ENCODE measurements around the gene LRP1B.
"Not testable (repeated sequence)": the region's sequence is repeated elsewhere in the genome, so short reads cannot be mapped to it uniquely, and the experiment has no call there.

The LRP1B gene

DNA sequence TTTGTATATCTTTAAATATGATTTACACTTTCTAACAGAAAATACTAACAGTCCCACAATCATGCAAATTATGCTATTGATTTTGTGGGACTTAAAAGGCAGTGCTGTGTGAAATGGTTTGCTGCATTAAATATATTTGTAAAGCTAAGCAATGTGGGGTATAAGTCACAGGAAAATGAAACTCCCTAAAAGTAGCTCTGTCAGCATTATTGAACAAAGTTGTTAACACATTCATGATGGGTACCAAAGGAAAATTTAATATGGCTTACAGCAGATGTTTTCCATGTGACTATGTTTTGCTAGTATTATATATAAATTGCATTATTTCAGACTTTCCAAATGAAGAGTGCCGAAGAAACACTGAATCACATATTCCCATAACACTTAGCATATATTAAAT, 1450.0 kb downstream of the LRP1B start:
- Mint-ChIP-seq H3K27ac (no peak overlapping the region), H3K27me3 (no peaks in the 10 kb centered on the region), H3K4me3 (no peak overlapping the region), H3K9me3 (no peaks in the 10 kb centered on the region), H3K36me3 (no peaks in the 10 kb centered on the region), H3K4me1 (no peaks in the 10 kb centered on the region)
- no peak for DNase-seq
- no peak for ATAC-seq (replicated peaks)

DNA sequence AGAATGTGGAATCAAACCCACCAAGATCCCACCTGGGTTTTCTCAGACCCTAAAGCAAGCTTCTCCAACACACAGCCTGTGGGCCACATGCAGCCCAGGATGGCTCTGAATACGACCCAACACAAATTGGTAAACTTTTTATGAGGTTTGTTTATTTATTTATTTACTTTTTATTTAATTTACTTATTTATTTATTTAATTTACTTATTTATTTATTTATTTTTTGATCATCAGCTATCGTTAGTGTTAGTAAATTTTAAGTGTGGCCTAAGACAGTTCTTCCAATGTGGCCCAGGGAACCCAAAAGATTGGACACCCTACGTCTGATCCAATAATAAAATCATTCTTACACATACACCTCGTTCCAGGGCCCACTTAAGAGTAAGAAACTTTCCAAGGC, 1451.1 kb downstream of the LRP1B start:
- no peak for DNase-seq
- Mint-ChIP-seq H3K9me3 (no peaks in the 10 kb centered on the region), H3K27me3 (no peaks in the 10 kb centered on the region), H3K27ac (no peak overlapping the region), H3K4me1 (no peaks in the 10 kb centered on the region), H3K36me3 (no peaks in the 10 kb centered on the region), H3K4me3 (no peak overlapping the region)
- ATAC-seq (replicated peaks) = no peak

DNA sequence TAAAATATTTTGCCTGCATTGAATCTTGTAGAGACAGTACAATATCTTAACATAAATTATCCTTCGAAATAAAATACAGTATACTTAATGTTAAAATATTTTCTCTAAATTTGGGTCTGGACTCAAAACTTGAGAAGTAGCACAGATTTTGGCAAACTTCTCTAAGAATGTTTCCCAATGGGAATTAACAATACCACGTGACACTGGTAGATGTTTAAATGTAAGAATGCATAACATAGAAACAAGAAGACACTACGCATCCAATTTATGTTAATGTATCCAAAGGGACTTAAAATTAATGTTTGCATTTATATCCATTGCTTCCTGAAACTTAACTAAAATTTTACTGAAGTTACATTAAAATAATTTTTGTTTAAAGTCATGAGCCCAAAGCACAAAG, 1460.9 kb downstream of the LRP1B start:
- DNase-seq (no peak), ATAC-seq (replicated peaks) (no peak)
- Mint-ChIP-seq H3K36me3 (no peaks in the 10 kb centered on the region), H3K27ac (no peak overlapping the region), H3K27me3 (no peaks in the 10 kb centered on the region), H3K4me3 (no peak overlapping the region), H3K9me3 (peaks cover 3 to 5% of the 10 kb centered on the region in 2 donors), H3K4me1 (no peaks in the 10 kb centered on the region)

DNA sequence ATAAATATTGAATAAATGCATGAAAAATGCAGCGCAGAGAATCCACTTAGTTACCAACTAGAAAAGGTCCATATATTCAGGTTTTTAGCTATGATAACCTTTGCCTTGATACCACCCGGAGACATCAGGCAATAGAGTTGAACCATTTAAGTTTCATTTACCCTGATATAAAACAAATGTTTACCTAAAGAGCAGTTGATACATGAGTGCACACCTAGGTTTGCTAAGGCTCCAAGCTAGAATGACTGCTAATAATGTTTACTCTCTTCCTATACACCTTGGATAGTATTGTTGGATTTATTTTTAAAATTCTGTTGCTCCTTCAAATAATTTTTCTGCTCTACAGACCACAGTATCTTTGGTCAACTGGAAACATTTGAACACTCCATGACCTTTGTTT, 1463.6 kb downstream of the LRP1B start:
- H3K4me3 Mint-ChIP-seq = no peak overlapping the region
- DNase-seq = no peak
- no peaks in the 10 kb centered on the region for H3K36me3 Mint-ChIP-seq
- peaks cover 3 to 5% of the 10 kb centered on the region in 2 donors for H3K9me3 Mint-ChIP-seq
- ATAC-seq (replicated peaks) = no peak
- no peak overlapping the region for H3K27ac Mint-ChIP-seq
- H3K4me1 Mint-ChIP-seq = no peaks in the 10 kb centered on the region
- no peaks in the 10 kb centered on the region for H3K27me3 Mint-ChIP-seq

DNA sequence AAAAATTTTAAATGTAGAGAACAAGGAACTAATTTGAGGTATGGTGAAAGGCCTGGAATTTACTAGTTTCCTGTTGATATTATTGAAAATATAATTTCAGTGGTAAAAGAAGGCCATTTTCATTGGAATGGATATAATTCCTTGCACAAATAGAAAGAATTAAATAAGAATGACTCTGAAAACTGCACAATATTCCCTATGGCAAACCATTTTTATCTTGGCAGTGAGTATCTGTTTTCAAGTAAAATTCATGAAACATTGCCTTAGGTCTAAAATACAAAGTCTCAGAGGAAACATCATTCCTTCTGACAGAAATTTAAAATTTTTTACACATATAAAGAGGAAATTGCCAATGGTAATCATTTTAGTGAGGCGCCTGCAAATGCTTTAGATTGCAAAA, 1468.3 kb downstream of the LRP1B start:
- ATAC-seq (replicated peaks) (no peak), DNase-seq (no peak)
- Mint-ChIP-seq H3K4me1 (no peaks in the 10 kb centered on the region), H3K4me3 (no peak overlapping the region), H3K36me3 (no peaks in the 10 kb centered on the region), H3K9me3 (no peaks in the 10 kb centered on the region), H3K27ac (no peak overlapping the region), H3K27me3 (no peaks in the 10 kb centered on the region)

DNA sequence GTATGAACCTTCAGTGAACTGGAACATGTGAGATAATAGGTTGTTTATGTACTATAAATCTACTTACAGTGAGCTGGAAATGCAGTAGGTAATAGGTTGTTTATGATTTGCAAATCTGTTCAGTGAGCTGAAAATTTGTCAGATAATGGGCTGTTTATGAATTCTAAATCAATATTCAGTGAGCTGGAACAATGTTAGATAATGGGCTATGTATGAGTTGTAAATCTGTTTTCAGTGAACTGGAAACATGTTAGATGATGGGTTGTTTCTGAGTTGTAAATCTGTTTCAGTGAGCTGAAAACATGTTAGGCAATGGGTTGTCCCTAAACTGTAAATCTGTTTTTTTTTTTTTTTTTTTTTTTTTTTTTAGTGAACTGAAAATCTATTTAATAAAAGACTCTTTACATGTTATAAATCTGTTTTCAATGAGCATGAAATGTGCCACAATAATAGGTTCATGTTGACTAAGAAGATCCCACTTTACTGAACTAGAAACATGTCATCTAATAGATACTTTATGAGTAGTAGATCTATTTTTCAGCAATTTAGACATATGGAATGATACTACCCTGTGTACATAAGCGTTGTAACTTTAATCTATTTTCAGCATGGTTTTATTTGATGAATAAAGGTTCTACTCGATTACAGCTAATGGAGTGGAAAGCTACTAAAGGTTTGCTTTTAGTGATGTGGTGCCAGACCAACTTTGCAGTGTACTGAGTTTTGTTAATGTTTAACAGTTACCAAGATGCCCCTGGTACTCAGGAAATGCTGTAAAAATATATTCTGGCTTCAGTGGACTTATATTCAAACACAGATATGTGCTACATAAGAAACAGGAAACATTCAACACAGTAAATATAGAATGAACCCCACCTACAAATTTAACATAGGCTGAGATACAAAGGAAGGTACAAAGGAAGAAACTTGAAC, 1471.8 kb downstream of the LRP1B start:
- Mint-ChIP-seq H3K4me1 (no peaks in the 10 kb centered on the region), H3K9me3 (no peaks in the 10 kb centered on the region), H3K27ac (no peak overlapping the region), H3K4me3 (no peak overlapping the region), H3K36me3 (no peaks in the 10 kb centered on the region), H3K27me3 (no peaks in the 10 kb centered on the region)
- ATAC-seq (replicated peaks) = no peak
- no peak for DNase-seq

DNA sequence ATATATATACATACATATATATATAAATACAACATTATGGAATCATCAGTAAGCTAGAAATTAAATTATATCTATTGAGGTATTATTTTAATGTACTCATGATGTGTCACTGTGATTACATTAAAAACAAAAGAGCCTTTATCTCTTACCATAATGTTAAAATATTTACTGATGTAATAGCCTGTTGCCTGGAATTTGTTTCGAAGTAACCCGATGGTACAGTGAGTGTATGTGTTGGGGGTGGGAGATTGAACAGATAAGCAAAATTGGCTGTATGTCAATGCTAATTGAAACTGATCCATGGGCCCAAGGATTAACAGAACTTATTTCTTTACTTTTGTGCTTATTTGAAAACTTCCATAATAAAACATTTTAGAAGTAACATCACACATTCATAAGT, 1473.2 kb downstream of the LRP1B start:
- DNase-seq (no peak), ATAC-seq (replicated peaks) (no peak)
- Mint-ChIP-seq H3K4me1 (no peaks in the 10 kb centered on the region), H3K9me3 (no peaks in the 10 kb centered on the region), H3K4me3 (no peak overlapping the region), H3K27me3 (no peaks in the 10 kb centered on the region), H3K27ac (no peak overlapping the region), H3K36me3 (no peaks in the 10 kb centered on the region)

DNA sequence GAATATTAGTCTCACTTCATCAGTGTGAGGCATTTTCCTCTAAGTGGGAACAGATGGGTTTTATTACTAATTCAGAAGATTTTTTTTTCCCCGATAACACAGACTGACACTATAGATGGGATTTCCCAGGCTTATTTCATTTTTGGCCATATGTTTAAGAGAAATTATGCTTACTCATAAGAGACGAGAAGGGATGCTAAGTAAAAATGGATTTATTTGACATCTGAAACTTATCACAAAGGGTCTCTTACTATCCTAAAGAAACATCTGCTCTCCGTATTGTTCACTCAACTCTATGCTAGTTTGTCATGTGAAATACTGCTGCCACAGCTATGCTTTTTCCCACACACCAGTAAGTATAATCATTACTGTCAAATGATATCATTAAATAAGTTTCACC, 1476.3 kb downstream of the LRP1B start:
- H3K4me1 Mint-ChIP-seq = no peaks in the 10 kb centered on the region
- no peak for ATAC-seq (replicated peaks)
- DNase-seq = no peak
- no peaks in the 10 kb centered on the region for H3K27me3 Mint-ChIP-seq
- no peaks in the 10 kb centered on the region for H3K36me3 Mint-ChIP-seq
- no peak overlapping the region for H3K4me3 Mint-ChIP-seq
- H3K9me3 Mint-ChIP-seq = no peaks in the 10 kb centered on the region
- no peak overlapping the region for H3K27ac Mint-ChIP-seq

DNA sequence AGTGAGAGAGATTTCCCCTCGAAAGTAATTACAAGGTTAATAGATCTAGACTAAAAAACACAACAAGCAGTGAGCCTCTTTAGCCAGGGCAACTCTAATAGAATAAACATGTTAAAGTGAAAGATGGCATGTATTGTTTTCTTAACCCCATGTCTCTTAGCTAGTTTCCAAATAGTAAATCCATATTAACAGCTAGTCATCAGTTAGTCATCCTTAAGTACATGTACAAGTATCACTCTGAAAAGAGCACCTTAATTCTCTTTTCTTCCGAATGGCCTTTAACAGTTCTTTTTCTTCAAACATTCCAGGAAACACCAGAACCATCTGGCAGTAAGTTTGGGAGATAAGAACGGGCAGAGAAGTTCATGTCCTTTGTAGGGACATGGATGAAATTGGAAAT, 1480.0 kb downstream of the LRP1B start:
- no peak overlapping the region for H3K27ac Mint-ChIP-seq
- no peak for DNase-seq
- no peak for ATAC-seq (replicated peaks)
- H3K27me3 Mint-ChIP-seq = no peaks in the 10 kb centered on the region
- H3K4me1 Mint-ChIP-seq = no peaks in the 10 kb centered on the region
- no peaks in the 10 kb centered on the region for H3K36me3 Mint-ChIP-seq
- no peak overlapping the region for H3K4me3 Mint-ChIP-seq
- no peaks in the 10 kb centered on the region for H3K9me3 Mint-ChIP-seq

DNA sequence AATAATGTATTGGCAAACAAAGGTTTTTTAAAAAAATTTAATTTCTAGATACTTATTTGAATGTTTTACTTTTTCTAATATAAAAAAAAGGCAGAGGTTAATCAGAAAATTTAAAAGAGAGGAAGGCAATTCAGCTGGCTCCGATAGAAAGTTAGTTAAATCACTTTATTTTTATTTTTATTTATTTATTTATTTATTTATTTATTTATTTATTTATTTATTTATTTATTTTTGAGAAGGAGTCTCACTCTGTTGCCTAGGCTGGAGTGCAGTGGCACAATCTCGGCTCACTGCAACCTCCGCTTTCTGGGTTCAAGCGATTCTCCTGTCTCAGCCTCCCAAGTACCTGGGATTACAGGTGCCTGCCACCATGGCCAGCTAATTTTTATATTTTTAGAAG, 1480.7 kb downstream of the LRP1B start:
- H3K27ac Mint-ChIP-seq; H3K36me3 Mint-ChIP-seq; H3K4me3 Mint-ChIP-seq; H3K27me3 Mint-ChIP-seq; DNase-seq; ATAC-seq (replicated peaks); H3K4me1 Mint-ChIP-seq; H3K9me3 Mint-ChIP-seq: not testable (repeated sequence)

DNA sequence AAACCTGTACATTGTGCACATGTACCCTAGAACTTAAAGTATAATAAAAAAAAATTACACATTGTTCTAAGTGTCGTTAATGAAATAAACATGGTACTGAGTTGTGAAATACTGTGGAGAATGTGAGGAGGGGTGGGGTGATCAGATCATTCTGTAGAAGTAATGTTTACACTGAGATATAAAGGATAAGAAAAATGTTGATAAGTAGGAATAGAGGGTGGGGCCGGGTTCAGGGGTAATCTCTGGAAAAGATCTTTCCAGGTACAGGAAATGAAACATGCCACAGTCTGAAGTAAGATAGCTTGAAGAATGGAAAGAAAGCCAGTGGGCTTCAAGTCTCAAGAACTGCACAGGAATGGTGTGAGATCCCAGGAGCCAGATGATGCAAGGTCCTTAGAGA, 1482.4 kb downstream of the LRP1B start:
- DNase-seq (no peak), ATAC-seq (replicated peaks) (no peak)
- H3K9me3 Mint-ChIP-seq = no peaks in the 10 kb centered on the region
- no peak overlapping the region for H3K4me3 Mint-ChIP-seq
- H3K27ac Mint-ChIP-seq = no peak overlapping the region
- no peaks in the 10 kb centered on the region for H3K27me3 Mint-ChIP-seq
- H3K4me1 Mint-ChIP-seq = no peaks in the 10 kb centered on the region
- no peaks in the 10 kb centered on the region for H3K36me3 Mint-ChIP-seq

DNA sequence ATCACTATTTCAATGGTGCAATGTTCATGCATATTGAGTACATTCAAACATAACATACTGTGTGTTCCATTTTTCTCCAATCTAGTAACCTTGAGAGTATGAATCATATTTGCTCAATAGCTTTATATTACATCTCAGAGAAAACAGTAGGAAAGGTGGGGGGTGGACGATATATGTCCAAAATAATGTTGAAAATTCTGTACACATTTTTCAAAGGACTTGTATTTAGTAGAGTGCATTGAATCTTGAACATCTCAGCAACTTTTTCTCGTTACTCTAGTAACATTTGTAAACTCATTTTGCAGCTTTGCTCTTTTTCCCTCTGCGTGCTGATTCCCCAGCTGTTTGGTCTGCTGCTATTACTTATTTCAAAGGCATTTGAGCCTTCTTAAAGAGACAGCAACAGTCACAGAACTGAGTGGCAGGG, 1487.0 kb downstream of the LRP1B start:
- H3K4me3 Mint-ChIP-seq = no peak overlapping the region
- no peaks in the 10 kb centered on the region for H3K36me3 Mint-ChIP-seq
- H3K27ac Mint-ChIP-seq = no peak overlapping the region
- H3K9me3 Mint-ChIP-seq = no peaks in the 10 kb centered on the region
- ATAC-seq (replicated peaks) = no peak
- H3K27me3 Mint-ChIP-seq = no peaks in the 10 kb centered on the region
- H3K4me1 Mint-ChIP-seq = no peaks in the 10 kb centered on the region
- no peak for DNase-seq

DNA sequence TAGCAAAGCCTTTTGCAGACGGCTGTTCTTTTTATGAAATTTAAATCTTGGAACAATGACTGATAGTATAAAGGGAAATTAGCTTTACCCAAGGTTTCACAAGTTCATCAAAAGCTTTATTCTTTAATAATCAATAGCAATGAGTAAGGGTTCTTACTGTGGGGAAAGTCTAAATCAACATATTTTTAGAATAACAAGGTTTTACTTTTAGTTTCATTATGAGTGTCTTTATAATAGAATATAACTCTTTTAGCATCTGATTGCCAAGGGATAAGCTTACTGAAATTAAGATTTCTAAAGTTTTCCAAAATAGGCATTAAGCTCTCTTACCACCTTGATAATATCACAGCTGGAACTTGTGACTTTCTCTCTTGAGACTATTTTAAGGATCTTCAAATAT, 1489.7 kb downstream of the LRP1B start:
- no peak overlapping the region for H3K27ac Mint-ChIP-seq
- H3K36me3 Mint-ChIP-seq = no peaks in the 10 kb centered on the region
- no peak for ATAC-seq (replicated peaks)

DNA sequence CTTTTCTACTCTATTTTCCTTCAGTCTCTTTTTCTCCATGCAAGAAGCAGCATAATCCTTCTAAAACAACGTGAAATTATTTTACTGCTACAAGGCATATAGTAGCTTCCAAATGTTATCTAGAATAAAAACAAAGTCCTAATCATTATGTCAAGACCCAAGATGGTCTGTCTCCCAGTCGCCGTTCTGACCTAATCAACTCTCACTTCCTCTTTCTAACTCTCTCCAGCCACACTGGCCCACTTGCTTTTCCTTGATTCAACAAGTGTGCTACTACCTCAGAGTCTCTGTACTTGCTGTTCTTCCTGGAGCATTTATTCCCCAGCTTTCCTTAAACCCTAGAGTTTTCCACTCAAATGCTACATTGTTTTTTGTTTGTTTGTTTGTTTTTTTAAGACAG, 1491.2 kb downstream of the LRP1B start:
- DNase-seq (no peak), ATAC-seq (replicated peaks) (no peak)
- Mint-ChIP-seq H3K27me3 (no peaks in the 10 kb centered on the region), H3K4me3 (no peak overlapping the region), H3K27ac (no peak overlapping the region), H3K9me3 (no peaks in the 10 kb centered on the region), H3K36me3 (no peaks in the 10 kb centered on the region), H3K4me1 (no peaks in the 10 kb centered on the region)

More for the DNA sequence above, 1489.7 kb downstream of the LRP1B start:
- no peaks in the 10 kb centered on the region for H3K9me3 Mint-ChIP-seq
- no peak for DNase-seq
- no peak overlapping the region for H3K4me3 Mint-ChIP-seq
- no peaks in the 10 kb centered on the region for H3K4me1 Mint-ChIP-seq
- no peaks in the 10 kb centered on the region for H3K27me3 Mint-ChIP-seq

DNA sequence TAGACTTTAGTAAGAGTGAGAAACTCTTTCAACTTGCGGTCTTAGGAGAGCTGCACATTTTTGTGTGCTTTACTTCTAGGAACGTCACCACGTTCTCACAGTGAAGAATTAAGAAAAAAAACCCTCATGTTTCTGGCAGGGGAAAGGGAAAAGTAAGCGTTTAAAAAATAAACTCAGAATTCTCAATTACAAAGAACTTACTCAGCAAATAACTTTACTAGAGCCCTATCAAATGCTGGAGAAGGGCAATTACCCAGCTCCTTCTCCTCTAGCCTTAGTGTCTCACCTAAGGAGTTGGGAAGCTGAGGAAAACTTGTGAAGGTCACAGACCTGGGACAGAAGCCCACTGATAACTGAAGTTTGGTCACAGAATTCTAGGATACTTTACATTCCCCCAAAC, 1500.3 kb downstream of the LRP1B start:
- no peak for DNase-seq
- no peak overlapping the region for H3K4me3 Mint-ChIP-seq
- H3K27ac Mint-ChIP-seq = no peak overlapping the region
- H3K4me1 Mint-ChIP-seq = no peaks in the 10 kb centered on the region
- no peaks in the 10 kb centered on the region for H3K36me3 Mint-ChIP-seq
- no peaks in the 10 kb centered on the region for H3K27me3 Mint-ChIP-seq
- ATAC-seq (replicated peaks) = no peak
- H3K9me3 Mint-ChIP-seq = peaks cover 3 to 11% of the 10 kb centered on the region in 2 donors
